ENCODE results near the gene ATXN7L1. TPM values are rescaled to one million over a fixed set of nuclear protein-coding genes. Genes with fewer than 3 reads are reported as not detected.

ATXN7L1 gene
- total and polyA plus RNA-seq, 7 donors, result 5.4 to 20.5 (median 12.8) TPM

DNA sequence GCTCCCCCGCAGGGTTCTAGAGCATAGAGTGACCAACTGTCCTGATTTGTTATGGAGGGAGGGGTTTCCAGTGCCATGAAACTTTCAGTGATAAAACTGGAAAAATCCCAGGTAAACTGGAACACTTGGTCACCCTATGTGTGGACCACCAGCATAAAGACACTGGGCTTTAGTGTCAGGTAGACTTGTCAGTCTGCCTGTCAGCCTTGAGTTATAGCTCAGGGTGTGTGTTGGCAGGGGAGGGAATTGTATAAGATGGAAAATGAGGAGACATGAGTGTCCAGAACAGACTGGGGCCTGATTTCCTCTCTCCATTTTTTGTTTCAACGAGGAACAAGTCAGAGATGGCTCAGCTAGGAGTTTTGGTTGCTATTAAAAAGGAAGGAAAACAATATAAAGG, 284.9 kb downstream of the ATXN7L1 start:
- TF ChIP-seq EP300 (IDR thresholded peaks at IDR 0.05) (no peak), POLR2A (IDR thresholded peaks at IDR 0.05) (no peak), POLR2AphosphoS5 (IDR thresholded peaks at IDR 0.05) (no peak)
- TF ChIP-seq, protein P1, sequence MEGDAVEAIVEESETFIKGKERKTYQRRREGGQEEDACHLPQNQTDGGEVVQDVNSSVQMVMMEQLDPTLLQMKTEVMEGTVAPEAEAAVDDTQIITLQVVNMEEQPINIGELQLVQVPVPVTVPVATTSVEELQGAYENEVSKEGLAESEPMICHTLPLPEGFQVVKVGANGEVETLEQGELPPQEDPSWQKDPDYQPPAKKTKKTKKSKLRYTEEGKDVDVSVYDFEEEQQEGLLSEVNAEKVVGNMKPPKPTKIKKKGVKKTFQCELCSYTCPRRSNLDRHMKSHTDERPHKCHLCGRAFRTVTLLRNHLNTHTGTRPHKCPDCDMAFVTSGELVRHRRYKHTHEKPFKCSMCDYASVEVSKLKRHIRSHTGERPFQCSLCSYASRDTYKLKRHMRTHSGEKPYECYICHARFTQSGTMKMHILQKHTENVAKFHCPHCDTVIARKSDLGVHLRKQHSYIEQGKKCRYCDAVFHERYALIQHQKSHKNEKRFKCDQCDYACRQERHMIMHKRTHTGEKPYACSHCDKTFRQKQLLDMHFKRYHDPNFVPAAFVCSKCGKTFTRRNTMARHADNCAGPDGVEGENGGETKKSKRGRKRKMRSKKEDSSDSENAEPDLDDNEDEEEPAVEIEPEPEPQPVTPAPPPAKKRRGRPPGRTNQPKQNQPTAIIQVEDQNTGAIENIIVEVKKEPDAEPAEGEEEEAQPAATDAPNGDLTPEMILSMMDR (IDR thresholded peaks at IDR 0.05), result no peak
- 59 to 64% methylated on average over 2 of the region's 2 CpGs for WGBS, 2 donors
- peaks cover 0 to 8% (median 0%) of the 10 kb centered on the region in 4 donors for H3K4me1 ChIP-seq

GRCh38 chr7:105590793-105591192, 285.6 kb downstream of the ATXN7L1 start:
- H3K27me3 ChIP-seq, result no peaks in the 10 kb centered on the region
- intact Hi-C loops (cut with DNase I), result no loop called here
- WGBS, 2 donors, result 81 to 90% methylated on average over 5 of the region's 5 CpGs

More for the DNA sequence above, 284.9 kb downstream of the ATXN7L1 start:
- Histone ChIP-seq H3K36me3 (no peaks in the 10 kb centered on the region), H3K4me3 (no peak overlapping the region), H3K9me3 (no peaks in the 10 kb centered on the region), H3K27ac (no peak overlapping the region), H3K27me3 (peaks cover 0 to 2% (median 0%) of the 10 kb centered on the region in 3 donors)
- intact Hi-C loops (cut with DNase I), result no loop called here
- no peak for DNase-seq

DNA sequence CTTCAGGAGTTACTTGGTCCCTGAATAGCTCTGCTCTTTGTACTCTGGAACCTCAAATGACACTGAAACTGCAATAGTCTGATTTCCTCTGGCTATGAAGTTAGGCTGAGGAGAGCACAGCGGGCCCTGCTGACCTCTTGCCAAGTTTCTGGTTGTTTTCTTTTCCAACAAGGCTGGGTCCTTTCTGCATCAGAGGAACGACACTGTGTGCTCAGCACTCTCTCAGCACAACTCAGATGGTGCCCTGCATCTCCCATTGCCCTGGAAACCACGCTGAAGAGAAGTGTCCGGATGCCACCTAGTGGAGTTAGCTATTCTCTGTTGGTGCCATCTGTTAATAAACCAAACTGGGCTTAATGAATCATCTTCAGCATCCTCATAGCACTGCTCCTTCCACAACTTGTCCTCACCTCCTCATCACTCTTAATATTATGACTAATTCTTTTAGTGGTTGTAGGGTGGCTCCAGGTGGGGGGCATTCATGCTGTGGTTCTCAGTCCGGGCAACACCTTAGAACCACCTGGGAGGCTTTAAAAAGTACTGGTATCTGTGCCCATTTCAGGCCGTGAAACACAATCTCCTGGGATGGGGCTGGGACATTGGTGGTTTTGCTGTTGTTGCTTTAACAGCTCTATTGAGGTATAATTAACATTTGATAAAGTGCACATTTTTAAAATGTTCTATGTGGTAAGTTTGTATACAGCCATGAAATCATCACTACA, 286.9 kb downstream of the ATXN7L1 start:
- H3K9me3 ChIP-seq, result no peaks in the 10 kb centered on the region
- H3K27ac ChIP-seq, result no peak overlapping the region
- WGBS, 2 donors, result 9 to 38% methylated on average over 6 of the region's 6 CpGs

More at GRCh38 chr7:105590793-105591192, 285.6 kb downstream of the ATXN7L1 start:
- peaks cover 0 to 8% (median 0%) of the 10 kb centered on the region in 4 donors for H3K4me1 ChIP-seq
- TF ChIP-seq EP300 (IDR thresholded peaks at IDR 0.05) (no peak), POLR2A (IDR thresholded peaks at IDR 0.05) (no peak)
- TF ChIP-seq, protein P1 (IDR thresholded peaks at IDR 0.05), result no peak
- H3K36me3 ChIP-seq, result no peaks in the 10 kb centered on the region
- H3K4me3 ChIP-seq, result no peak overlapping the region
- no peak for DNase-seq
- no peak overlapping the region for H3K27ac ChIP-seq
- H3K9me3 ChIP-seq, result no peaks in the 10 kb centered on the region

DNA sequence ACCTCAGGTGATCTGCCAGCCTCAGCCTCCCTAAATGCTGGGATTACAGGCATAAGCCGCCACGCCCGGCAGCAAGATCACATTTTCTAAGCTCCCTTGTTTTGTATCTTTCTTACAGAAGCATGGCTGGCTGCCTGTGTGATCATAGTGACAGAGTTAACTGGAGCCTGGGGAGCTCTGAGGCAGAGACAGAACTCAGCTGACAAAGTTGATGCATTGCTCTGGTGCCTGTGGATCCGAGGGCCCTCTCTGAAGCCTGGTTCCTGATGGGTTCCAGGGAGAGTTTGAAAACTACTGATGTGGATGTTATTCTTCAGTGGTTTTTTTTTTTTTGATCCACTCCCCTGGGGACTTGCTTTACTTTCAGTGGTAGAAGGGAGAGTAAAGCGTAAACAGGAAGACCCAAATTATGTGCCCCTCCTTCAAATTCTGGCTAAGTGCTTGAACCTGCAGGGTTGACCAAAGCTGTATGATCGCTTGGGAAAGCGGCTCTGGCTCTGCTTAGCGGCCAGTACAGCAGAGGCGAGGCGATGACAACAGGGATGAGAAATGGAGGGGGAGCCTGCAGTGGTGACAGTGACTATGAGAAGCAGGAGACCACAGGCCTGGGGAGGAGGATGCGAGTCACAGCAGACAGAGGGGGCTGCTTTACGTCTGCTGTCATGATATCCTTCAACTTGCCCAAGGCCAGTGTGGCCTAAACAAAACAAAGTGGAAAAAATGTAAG, 288.3 kb downstream of the ATXN7L1 start:
- intact Hi-C loops (cut with DNase I), result no loop called here
- H3K27ac ChIP-seq, result no peak overlapping the region
- H3K36me3 ChIP-seq, result no peaks in the 10 kb centered on the region
- H3K27me3 ChIP-seq, result no peaks in the 10 kb centered on the region
- no peaks in the 10 kb centered on the region for H3K9me3 ChIP-seq
- WGBS, 2 donors, result 84 to 90% methylated on average over 12 of the region's 12 CpGs
- H3K4me3 ChIP-seq, result no peak overlapping the region
- H3K4me1 ChIP-seq, result peaks cover 0 to 8% (median 0%) of the 10 kb centered on the region in 4 donors
- DNase-seq, result no peak
- TF ChIP-seq EP300 (IDR thresholded peaks at IDR 0.05), result no peak
- TF ChIP-seq POLR2AphosphoS5 (IDR thresholded peaks at IDR 0.05), result no peak
- TF ChIP-seq, protein P1 (IDR thresholded peaks at IDR 0.05), result no peak
- TF ChIP-seq POLR2A (IDR thresholded peaks at IDR 0.05), result no peak

More for the DNA sequence above, 286.9 kb downstream of the ATXN7L1 start:
- H3K27me3 ChIP-seq, result no peaks in the 10 kb centered on the region
- intact Hi-C loops (cut with DNase I), result no loop called here
- no peak for TF ChIP-seq POLR2AphosphoS5 (IDR thresholded peaks at IDR 0.05)
- TF ChIP-seq POLR2A (IDR thresholded peaks at IDR 0.05), result no peak
- no peak for TF ChIP-seq EP300 (IDR thresholded peaks at IDR 0.05)
- TF ChIP-seq, protein P1 (IDR thresholded peaks at IDR 0.05), result peak in 3 of 4 experiments; percentile 14 to 46 (median 45)
- DNase-seq, result peak; percentile 77
- H3K36me3 ChIP-seq, result no peaks in the 10 kb centered on the region
- H3K4me1 ChIP-seq, result peaks cover 0 to 8% (median 0%) of the 10 kb centered on the region in 4 donors
- no peak overlapping the region for H3K4me3 ChIP-seq
